Fibroblast of skin of scalp (primary cell): ENCODE results near the gene TMEM231. TPM values are rescaled to one million over a fixed set of nuclear protein-coding genes. Genes with fewer than 3 reads are reported as not detected.
"Not testable (repeated sequence)": the region's sequence is repeated elsewhere in the genome, so short reads cannot be mapped to it uniquely, and the experiment has no call there.

Experiments
- DNase-seq: peaks from one replicate; pipeline ENCODE4 v3.0.0-alpha.2; 2013
- polyA plus RNA-seq, 2 experiments: library from polyadenylated mRNA; unstranded; fragments of 120-200 nt; gene quantifications; one replicate each; pipeline ENCODE4 v1.2.1, GENCODE V29; 2013; ENCODE audit not compliant: insufficient read length in 2 of 2

Gene TMEM231, protein sequence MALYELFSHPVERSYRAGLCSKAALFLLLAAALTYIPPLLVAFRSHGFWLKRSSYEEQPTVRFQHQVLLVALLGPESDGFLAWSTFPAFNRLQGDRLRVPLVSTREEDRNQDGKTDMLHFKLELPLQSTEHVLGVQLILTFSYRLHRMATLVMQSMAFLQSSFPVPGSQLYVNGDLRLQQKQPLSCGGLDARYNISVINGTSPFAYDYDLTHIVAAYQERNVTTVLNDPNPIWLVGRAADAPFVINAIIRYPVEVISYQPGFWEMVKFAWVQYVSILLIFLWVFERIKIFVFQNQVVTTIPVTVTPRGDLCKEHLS
- polyA plus RNA-seq (2013, experiment 1 of 2; ENCODE audit: insufficient read length), result 10.0 TPM
- polyA plus RNA-seq (2013, experiment 2 of 2; ENCODE audit: insufficient read length), result 10.2 TPM

DNA sequence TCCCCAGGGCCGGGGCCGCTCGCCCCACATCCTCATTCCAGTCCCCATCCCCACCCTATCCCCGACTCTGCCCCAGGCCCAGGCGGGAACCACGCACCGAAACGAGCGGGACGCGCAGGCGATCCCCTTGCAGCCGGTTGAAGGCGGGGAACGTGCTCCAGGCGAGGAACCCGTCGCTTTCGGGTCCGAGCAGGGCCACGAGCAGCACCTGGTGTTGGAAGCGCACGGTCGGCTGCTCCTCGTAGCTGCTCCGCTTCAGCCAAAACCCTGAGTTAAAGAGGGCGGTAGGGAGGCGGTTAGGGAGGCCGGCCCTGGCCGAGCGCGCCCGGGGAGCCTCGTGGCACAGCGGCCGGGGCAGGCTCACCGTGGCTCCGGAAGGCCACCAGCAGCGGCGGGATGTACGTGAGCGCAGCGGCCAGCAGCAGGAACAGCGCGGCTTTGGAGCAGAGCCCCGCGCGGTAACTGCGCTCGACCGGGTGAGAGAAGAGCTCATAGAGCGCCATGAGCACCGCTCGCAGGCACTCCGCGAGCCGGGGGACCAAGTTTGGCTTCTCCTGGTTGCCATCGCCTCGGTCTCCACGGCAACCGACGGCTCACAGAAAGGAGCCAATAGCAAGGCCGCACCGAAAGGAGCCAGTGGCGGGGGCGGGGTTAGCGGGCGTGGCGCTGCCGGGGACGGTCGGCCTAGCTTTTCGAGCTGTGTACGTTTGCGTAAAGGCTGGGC lies at the start of gene TMEM231:
TSS of gene TMEM231 (minus strand) at position 546 of the 724 bp plus-strand sequence. CDS start at position 503, 43 bp downstream.
- peak; percentile 94 for DNase-seq

DNA sequence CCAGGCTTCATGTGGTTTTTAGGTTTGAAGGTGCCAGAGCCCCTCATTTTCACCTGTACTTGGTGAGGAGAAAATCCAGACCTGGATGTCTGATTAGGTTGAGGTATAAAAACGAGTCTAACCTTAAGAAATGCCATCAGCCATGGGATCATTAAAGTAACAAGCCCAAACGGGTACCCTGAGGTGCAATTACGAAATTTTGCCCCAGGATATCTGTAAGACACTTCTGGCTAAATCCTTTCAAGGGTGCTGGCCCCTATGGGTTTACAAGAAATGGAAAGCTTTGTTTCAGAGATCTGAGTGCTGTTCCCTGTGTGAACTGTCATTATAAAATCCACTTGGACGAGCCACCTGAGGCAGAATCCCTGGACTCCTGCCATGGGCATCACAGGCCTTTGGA lies 47.2 kb upstream of the TMEM231 start:
- DNase-seq, result no peak

DNA sequence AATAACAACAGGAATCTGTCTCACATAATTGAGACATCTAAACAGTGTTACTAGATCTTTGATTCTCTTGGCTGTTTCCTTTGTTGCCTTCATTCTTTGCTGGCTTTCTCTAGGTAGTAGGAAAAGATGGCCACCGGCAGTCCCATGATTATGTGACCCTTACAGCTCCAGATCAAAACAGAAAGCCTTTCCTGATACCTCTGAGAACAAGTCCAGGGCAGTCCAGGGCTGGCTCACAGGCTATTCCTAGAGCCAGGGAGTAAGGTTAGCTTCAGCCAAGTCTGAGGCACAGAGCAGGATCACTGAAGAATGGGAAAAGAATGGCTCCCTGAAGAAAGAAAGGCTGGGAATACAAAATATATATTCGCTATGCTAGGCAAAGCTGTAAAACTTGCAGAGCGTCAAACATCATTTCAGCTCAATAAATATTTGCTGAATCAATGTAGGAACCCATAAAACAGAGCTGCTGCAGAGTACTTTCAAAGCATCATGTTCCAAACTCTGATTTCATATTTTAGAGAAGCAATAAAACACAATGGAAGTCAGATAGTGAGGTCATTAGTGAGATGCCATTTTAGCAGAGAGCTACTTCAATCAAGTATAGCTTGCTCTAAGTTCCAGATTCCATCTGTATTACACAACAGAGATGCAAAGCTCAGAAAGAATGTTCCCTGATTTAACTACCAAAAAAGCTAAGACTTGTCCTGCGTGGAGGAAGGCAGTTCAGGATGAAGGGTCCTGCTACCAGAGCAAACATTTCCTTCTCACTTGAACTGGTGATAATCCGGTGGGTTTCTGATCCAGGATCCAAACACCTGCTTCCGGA lies 43.6 kb upstream of the TMEM231 start:
- DNase-seq, result no peak

DNA sequence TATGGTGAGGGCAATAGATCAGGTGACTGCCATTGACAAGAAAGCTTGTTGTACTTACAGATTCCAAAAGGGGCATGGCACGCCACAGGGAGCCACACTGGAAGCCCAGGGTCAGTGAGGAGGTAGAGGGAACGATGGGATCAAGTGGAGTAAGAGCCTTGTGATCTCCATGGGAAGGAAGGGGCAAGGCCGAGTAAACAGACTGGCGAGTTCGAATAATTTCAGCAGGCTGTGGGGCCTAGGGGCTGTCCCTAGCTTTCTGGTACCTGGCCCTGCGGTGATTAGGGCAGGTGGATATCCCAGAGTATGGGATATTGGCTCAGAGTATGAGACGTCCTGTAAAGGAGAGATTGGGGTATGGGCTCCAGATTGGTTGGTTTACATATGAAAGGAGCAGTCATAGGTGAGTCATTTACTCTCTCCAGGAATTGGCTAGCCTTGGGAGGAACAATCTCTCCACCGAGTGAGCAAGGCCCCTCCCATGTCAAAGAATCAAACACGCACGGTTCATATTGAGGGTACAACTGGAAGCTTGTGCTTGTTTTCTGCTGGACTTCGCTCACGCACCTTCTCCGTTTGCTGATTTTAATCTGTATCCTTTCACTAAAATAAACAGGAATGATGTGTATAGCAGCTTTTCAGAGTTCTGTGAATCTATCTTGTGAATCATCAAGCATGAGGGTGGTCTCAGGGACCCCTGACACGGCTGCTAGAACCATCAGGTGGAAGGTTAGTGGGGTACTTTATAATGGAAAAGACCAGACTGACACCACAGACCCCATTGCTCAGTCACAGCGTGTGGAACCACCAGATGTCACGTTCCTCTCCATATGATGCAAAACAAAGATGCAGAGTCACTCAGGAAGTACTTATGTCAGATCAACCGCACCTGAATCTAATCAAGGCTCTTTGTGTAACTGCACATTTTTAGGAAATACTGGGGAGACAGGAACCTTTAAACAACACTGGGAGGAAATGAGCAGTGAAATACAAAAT lies 38.1 kb upstream of the TMEM231 start:
- peak; percentile 42 for DNase-seq

DNA sequence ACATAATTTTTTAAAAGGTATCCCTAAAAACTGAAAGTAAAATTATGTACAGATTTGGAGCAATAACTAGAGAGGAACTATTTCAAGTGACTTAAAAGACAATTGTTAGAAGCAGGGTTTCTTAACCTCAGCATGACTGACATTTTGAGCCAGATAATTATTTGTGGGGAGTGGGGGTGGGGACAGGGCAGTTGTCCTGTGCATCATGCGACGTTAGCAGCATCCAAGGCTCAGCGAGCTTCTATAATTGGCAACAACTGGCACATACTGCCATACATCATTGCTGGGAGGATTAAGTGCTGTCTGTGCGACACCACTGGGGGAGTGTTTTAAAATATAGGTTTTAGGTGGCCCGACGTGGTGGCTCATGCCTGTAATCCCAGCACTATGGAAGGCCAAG lies 37.3 kb upstream of the TMEM231 start:
- no peak for DNase-seq

DNA sequence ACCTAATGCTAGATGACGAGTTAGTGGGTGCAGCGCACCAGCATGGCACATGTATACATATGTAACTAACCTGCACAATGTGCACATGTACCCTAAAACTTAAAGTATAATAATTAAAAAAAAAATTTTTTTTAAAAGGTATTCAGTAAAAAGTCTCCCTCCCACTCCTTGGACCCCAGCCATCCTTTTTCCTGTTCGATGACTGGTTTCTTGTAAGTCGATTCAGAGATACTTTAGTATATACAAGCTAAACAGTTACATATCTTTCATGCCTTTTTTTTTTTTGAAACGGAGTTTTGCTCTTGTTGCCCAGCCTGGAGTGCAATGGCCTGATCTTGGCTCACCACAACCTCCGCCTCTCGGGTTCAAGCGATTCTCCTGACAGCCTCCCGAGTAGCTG lies 35.9 kb upstream of the TMEM231 start:
- not testable (repeated sequence) for DNase-seq

DNA sequence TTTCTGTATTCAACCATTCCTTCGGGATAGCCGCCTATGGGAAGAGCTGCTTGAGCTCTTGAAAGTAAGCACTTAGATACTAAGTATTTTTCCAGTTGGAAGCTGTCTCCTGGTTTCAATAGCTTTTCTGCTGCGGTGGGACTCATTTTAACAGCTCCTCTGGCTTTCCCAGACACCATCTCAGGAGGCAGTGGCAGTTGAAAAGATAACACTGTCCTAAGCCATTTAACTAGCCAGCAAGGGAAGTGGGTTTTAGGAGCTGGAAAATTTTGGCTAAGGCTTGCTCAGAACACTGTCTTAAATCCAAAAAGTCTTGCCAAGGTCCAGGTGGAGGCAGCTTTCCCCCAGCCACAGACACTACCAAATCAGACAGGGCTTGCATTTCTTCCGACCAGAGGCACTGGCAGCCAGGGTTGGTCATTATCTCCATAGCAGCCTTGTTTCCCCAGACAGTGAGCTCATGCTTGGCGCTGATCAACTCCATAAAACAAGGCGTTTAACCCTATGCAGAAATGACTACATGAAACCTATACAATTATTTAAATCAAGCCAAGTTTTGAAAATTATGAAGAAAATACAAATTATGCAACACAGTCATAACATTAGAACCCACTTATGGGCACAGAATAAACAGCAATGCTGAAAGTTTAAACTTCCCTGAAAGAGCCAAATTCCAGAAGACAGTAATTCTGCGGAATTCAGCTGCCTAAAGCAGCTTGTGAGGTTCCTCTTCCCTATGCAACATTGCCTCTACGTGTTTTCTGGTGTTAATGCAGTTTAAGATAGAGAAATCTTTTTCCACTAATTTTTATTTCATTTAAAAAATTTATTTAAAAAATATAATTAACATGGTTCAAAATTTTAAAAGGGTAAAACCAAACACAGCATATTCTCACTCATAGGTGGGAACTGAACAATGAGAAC lies 35.1 kb upstream of the TMEM231 start:
- peak; percentile 51 for DNase-seq

DNA sequence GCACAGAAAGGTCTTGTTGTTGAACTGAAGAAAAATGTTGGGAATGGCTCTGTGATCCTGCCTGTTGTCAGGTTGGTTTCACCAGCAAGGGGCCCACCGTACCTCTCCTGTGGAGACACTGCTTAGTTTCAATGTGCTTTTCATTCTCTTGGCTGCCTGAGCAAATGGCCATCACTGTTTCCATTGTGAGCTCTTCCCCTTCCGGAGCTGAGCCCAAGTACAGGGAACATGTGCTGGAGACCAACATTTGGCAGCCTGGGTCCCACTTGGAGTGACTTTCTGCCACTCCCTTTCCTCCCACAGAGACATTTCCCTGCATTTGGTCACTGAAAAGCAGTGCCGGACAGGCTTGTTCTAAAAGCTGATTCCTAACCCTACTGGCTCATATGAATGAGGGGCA lies 33.3 kb upstream of the TMEM231 start:
- no peak for DNase-seq

DNA sequence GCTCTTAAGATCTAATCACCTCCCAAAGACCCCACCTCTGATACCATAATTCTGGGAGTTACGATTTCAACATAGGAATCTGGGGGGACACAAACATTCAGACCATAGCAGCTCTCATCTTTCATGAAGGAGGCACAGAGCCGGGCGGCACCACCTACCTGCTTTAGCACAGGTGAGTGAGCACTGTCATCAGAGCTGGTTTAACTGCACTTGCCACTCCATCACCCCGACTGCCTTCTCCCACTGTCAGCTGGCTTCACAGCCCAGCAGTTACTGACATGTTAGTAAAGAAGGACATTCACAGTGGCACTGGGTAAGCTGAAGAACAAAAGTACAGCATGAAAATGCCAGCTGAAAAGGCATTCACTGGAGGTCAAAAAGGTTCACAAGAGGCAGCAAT lies 32.7 kb upstream of the TMEM231 start:
- DNase-seq, result no peak

DNA sequence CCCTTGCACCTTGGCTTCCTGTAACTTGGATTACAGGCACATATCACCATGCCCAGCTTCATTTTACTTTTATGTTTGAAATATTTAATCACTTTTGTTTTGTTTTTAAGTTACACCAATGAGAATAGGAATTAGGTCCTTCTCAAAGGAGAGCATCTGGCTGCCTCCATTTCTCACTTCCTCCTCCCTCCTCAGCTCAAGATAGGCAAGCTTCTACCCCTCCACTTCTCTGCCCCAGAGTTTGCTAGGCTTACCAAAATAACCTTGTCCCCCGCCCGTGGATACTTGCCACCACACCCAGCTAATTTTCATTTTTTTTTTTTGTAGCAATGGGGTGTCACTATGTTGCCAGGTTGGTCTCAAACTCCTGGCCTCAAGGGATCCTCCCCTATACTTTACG lies 28.1 kb upstream of the TMEM231 start:
- DNase-seq, result no peak

DNA sequence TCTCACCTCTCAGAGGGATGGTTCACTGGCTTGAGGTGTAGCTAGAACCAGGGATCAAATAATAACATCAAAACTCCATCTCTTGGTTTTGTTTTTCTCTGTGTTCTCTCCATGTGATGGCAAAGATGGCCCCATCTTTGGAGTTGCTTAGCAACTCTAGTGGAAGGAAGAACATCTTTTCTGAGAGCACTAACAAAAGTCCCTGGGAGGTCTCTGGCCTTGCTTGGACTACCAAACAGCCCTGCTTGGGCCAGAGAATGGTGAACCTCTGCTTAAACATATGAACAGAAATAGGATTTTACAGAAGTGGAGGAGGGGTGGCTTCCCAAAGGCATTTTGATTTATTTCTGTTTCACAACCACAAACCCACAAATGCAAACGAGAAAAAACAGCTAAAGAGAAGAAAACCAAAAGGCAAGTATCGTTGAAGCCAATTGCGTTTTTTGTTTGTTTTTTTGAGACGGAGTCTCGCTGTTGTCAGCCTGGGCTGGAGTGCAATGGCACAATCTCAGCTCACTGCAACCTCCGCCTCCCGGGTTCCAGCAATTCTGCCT lies 23.3 kb upstream of the TMEM231 start:
- DNase-seq, result no peak

DNA sequence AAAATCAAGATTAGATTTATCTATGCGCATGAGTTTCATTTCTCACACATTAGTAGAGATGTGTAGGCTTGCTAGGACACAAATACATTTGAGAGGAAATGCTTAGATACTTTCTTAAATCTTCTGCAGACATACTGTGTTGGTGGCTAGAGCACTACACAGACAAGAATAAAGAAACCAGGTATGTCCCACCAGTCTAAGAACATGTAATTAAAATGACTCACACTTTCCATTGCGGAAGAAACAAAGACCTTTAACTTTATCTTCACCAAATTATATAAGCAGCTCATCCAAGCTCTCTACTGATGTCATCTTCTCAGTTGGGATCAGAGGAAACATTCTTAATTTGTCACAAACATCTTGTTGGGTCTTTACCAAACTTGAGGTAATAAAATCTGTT lies 22.7 kb upstream of the TMEM231 start:
- no peak for DNase-seq

DNA sequence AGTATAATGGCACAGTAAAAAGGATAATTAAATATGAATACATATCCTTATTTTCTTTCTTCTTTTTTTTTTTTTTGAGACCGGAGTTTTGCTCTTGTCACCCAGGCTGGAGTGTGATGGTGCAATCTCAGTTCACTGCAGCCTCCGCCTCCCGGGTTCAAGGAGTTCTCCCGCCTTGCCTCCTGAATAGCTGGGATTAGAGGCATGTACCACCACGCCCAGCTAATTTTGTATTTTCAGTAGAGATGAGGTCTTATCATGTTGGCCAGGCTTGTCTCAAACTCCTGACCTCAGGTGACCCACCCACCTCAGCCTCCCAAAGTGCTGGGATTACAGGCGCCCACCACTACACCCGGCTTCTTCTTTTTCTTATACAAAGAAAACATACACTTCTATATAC lies 22.2 kb upstream of the TMEM231 start:
- DNase-seq, result no peak

DNA sequence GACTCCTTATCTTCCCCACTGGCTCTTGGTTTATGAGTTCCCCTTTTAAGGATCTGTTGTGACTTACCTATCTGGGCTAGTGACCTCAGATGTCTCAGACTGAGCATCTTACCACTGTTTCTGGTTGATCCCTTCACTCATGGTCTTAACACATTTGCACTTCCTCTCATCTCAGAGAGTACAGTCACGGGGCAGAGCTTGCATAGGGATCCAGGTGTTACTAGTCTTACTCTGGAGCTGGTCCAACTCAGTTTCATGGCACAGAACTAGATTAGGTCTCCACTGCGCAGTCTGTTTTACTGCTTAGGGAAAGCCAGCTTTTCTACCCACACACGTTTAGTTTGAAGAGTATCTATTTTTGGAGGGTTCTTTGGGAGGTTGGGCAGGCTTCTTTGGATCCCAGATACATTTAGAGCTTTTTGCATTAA lies 20.3 kb upstream of the TMEM231 start:
- DNase-seq, result no peak

DNA sequence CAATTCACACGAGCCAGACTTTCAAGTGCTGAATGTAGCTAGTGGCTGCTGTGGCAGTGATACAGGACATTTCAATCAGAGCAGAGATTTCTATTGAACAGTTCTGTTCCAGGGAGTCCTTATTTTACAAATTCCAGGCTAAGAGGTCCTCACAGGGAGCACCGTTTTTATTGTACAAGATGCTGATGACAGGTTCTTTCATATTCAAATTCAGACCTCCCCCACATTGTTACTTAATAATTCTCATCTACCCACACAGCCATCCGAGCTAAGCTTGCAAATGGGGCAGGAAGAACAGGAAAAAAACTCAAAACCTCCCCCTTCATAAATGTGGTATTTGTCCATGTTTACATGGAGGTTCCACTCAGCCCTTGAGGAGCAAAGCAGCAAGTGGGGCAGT lies 19.9 kb upstream of the TMEM231 start:
- no peak for DNase-seq

DNA sequence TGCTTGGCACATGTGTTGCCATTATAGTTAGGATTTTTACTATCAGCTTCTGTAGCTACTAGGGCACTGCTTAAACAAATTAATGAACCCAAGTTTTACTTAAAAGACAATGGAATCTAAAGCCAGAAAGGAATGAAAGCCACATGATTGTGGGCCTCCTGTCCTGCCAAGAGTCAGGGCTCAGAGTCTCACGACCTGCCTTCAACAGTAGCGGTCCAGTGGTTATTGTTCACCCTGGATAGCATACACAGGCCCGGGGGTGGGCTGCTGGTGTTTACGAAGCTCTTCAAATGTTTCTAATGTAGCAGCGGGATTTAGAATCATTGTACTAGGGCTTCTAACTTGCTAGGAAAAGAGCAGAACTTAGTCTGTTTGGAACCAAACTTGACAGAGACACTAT lies 17.9 kb upstream of the TMEM231 start:
- no peak for DNase-seq

DNA sequence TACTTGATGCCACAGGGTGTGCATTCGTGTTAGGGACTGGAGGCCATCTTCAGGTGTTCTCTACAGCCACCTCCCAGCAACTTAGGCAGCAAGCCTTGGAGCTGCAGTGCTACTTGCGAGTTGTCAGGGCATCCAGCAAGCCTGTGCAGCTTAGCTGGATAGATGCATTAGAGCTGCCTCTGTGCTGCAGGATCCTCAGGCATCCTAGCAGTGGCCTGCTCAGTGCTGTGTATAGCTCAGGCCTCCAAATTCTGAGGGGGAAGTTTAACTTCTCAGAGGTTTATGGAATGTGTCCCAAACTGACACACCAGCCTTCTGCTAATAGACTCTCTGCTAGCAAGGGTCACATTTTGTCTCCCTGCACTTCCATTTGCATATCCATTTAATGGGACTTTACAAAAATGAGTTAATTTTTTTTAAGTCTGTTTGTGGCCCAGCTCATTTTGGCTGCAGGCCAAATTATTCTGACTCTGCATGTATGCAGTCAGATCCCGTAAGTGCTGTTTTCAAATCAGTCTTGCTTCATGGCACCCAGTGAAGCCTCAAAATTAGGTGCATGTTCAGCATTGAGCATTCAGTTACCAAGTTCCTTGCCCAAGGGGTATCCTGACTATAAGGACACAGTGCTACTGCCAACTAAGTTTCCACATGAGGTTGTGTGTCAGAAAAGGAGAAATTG lies 17.0 kb upstream of the TMEM231 start:
- no peak for DNase-seq

DNA sequence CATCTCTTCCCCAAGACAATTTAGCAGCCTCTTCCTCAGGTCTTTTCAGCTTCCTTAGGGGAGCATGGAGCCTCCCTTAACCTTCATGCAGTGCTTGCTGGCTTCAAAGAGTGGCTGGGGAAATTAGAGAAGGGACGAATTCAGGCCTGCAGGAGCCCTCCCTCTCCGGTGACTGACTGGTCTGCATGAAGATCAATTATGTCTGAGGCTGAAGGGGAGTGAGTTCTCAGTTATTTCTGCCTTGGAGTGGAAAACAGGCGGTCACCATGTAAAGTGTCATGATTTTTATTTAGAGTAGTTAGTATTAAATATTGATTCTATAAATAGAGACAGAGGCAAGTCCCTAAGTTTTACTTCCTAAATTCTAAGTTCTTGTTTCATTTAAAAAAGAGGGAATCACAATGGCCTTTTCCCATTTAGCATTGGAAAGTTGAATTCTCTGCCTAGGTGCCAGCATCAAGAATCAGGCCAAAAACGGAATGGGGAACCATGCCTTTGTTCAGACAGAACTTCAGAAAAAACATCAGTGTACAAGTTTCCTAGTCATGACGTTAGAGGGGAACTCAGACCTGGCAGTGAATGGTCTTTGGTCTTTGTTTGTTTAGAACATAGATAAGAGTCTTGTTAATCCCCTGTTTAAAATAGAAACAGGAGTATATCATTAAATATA lies 14.5 kb upstream of the TMEM231 start:
- DNase-seq, result no peak

DNA sequence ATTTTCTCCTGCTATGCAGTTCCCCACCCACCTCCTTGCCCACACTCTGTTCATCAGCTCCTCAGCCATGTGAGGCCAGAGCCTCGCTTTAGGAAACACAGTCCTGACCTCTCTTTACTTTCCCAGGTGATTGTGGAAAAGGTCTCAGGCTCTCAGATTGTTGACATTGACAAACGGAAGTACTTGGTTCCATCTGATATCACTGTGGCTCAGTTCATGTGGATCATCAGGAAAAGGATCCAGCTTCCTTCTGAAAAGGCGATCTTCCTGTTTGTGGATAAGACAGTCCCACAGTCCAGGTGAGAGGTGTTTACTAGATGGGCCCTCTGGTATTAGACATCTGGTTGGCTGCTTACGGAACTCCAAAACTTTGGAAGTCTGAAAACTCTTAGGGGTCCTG lies 11.9 kb upstream of the TMEM231 start:
- DNase-seq, result no peak
